Thoracic aorta (tissue), 2 donors: ENCODE data around the gene KCNH4. TPM values are rescaled to one million over a fixed set of nuclear protein-coding genes. Genes with fewer than 3 reads are reported as not detected.

ENCODE experiments used
- ATAC-seq: fragments of 150-250 bp; one replicate; pipeline ENCODE4 v1.8.0; 2017; ENCODE audit warnings: low read depth; ENCODE audit not compliant: insufficient number of reproducible peaks, low FRiP score
- DNase-seq: peaks from one replicate; pipeline ENCODE4 v3.0.0-alpha.2; 2020; ENCODE audit warnings: low spot score
- H3K27ac ChIP-seq, 2 donors: fragments of 200-600 bp; sonication (generic); 1 replicate in 1 of 2; 2 replicates in 1 of 2; pipeline ENCODE4 v1.5.1; 2016; ENCODE audit warnings: mild to moderate bottlenecking in 2 of 2, moderate library complexity in 2 of 2
- H3K27me3 ChIP-seq: fragments of 200-600 bp; sonication (generic); replicated peaks from 2 replicates; pipeline ENCODE4 v1.6.0; 2016; ENCODE audit warnings: mild to moderate bottlenecking; ENCODE audit not compliant: insufficient read depth
- H3K36me3 ChIP-seq: fragments of 200-600 bp; sonication (generic); one replicate; pipeline ENCODE4 v1.5.1; 2016
- H3K4me1 ChIP-seq, 2 donors: fragments of 200-600 bp; sonication (generic); 1 replicate in 1 of 2; 2 replicates in 1 of 2; pipeline versions ENCODE4 v1.5.1 to v1.6.0; 2016; ENCODE audit warnings: low read depth in 2 of 2, mild to moderate bottlenecking in 1 of 2; ENCODE audit not compliant: control insufficient read depth in 1 of 2
- H3K4me3 ChIP-seq: fragments of 200-600 bp; sonication (generic); 2 replicates; pipeline ENCODE4 v1.5.1; 2016; ENCODE audit warnings: mild to moderate bottlenecking
- H3K9me3 ChIP-seq: fragments of 200-600 bp; sonication (generic); 2 replicates; pipeline ENCODE4 v1.5.1; 2016
- CTCF ChIP-seq: fragments of 200-600 bp; sonication (generic); IDR thresholded peaks from one replicate; pipeline ENCODE4 v1.5.1; 2019; ENCODE audit warnings: antibody characterized with exemption
- total RNA-seq, 2 donors: library from RNA; depleted of rRNA; stranded (reverse); fragments of >200 nt; gene quantifications; one replicate each; pipeline versions ENCODE4 v1.1.0 to v1.2.3, GENCODE V29; 2016

The KCNH4 gene
- total RNA-seq, 2 donors from 2014 or later: 0.21 TPM; not detected in 1

GRCh38 chr17:42199416-42200011 lies 18.6 kb upstream of the KCNH4 start:
- Histone ChIP-seq H3K9me3 (no peaks in the 10 kb centered on the region), H3K36me3 (peaks cover 23% of the 10 kb centered on the region), H3K4me3 (no peak overlapping the region), H3K27me3 (no peaks in the 10 kb centered on the region), H3K27ac (no peak overlapping the region), H3K4me1 (peaks cover 0 to 4% of the 10 kb centered on the region in 2 donors)
- no peak for TF ChIP-seq CTCF
- ATAC-seq: no peak
- no peak for DNase-seq

GRCh38 chr17:42198897-42199296 lies 18.0 kb upstream of the KCNH4 start:
- Histone ChIP-seq H3K9me3 (no peaks in the 10 kb centered on the region), H3K4me3 (no peak overlapping the region), H3K27me3 (no peaks in the 10 kb centered on the region), H3K4me1 (peaks cover 0 to 6% of the 10 kb centered on the region in 2 donors), H3K27ac (peak overlapping the region in 1 of 2 donors; percentile 39), H3K36me3 (peaks cover 17% of the 10 kb centered on the region)
- no peak for ATAC-seq
- DNase-seq: no peak
- TF ChIP-seq CTCF: no peak

- ATAC-seq (no peak), DNase-seq (no peak)
- Histone ChIP-seq H3K27ac (no peak overlapping the region), H3K36me3 (peaks cover 9% of the 10 kb centered on the region), H3K4me3 (no peak overlapping the region), H3K4me1 (peaks cover 7 to 18% of the 10 kb centered on the region in 2 donors), H3K27me3 (no peaks in the 10 kb centered on the region), H3K9me3 (no peaks in the 10 kb centered on the region)
- no peak for TF ChIP-seq CTCF
Observed at GRCh38 chr17:42197564-42198156, 16.7 kb upstream of the KCNH4 start.

GRCh38 chr17:42193969-42194899 lies 13.3 kb upstream of the KCNH4 start, which contains the start of gene GHDC:
TSS of gene GHDC (minus strand) at chr17:42194494. CDS start at chr17:42193581, 913 bp downstream.
- no peaks in the 10 kb centered on the region for H3K27me3 ChIP-seq
- no peak for ATAC-seq
- no peaks in the 10 kb centered on the region for H3K36me3 ChIP-seq

More at GRCh38 chr17:42193969-42194899, 13.3 kb upstream of the KCNH4 start, which contains the start of gene GHDC:
- TF ChIP-seq CTCF: no peak
- peak; percentile 56 for DNase-seq
- H3K4me3 ChIP-seq: peak within 1 kb of the TSS; percentile 82
- H3K27ac ChIP-seq: peak within 1 kb of the TSS; percentile 80 to 86
- peaks cover 7 to 23% of the 10 kb centered on the region in 2 donors for H3K4me1 ChIP-seq
- H3K9me3 ChIP-seq: no peaks in the 10 kb centered on the region
